Breast epithelium (tissue), 3 donors: ENCODE measurements around the gene GSK3A.

Experiments
- POLR2A ChIP-seq: fragments of 450-650 bp; IDR thresholded peaks from one replicate; pipeline ENCODE4 v1.6.1; 2016; ENCODE audit warnings: antibody characterized with exemption, mild to moderate bottlenecking, moderate library complexity
- POLR2AphosphoS5 ChIP-seq, 3 donors: sonication (generic); formaldehyde crosslinking; IDR thresholded peaks; one replicate each; pipeline ENCODE4 v1.6.1; 2017; ENCODE audit warnings: antibody characterized with exemption in 3 of 3
- TF ChIP-seq, protein P1 (sequence below), 3 donors: fragments of 450-650 bp; IDR thresholded peaks; one replicate each; pipeline ENCODE4 v1.5.1; 2016 to 2017; ENCODE audit warnings: antibody characterized with exemption in 3 of 3, mild to moderate bottlenecking in 3 of 3, moderate library complexity in 3 of 3

DNA sequence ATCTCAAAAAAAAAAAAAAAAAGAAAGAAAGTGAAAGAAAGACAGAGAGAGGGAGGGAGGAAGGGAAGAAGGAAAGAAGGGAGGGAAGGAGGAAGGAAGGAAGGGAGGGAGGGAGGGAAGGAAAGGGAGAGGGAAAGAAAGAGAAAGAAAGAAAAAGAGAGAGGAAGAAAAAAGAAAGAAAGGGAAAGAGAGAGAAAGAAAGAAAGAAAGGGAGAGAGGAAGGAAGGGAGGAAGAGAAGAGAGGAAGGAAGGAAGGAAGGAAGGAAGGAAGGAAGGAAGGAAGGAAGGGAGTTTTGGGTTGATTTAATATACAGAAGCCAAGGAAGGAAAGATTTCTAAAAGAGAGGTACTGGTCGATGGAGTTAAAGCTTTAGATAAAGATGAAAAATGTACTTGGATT lies 53.7 kb downstream of the GSK3A start:
- TF ChIP-seq, protein P1, sequence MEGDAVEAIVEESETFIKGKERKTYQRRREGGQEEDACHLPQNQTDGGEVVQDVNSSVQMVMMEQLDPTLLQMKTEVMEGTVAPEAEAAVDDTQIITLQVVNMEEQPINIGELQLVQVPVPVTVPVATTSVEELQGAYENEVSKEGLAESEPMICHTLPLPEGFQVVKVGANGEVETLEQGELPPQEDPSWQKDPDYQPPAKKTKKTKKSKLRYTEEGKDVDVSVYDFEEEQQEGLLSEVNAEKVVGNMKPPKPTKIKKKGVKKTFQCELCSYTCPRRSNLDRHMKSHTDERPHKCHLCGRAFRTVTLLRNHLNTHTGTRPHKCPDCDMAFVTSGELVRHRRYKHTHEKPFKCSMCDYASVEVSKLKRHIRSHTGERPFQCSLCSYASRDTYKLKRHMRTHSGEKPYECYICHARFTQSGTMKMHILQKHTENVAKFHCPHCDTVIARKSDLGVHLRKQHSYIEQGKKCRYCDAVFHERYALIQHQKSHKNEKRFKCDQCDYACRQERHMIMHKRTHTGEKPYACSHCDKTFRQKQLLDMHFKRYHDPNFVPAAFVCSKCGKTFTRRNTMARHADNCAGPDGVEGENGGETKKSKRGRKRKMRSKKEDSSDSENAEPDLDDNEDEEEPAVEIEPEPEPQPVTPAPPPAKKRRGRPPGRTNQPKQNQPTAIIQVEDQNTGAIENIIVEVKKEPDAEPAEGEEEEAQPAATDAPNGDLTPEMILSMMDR (IDR thresholded peaks at IDR 0.05) = no peak
- no peak for TF ChIP-seq POLR2A
- no peak for TF ChIP-seq POLR2AphosphoS5 (IDR thresholded peaks at IDR 0.05)
